H1 (cell line): Measurements from ENCODE around the gene BCL2L13. TPM values are rescaled to one million over a fixed set of nuclear protein-coding genes. Genes with fewer than 3 reads are reported as not detected.

Experiments
- CTCF ChIA-PET: fragments of 300-600 bp; sonication (Branson Sonifier 250); formaldehyde crosslinking; loops from one replicate; lab custom pipeline; 2021; ENCODE audit not compliant: partially characterized antibody; lab: Charles Lee
- POLR2A ChIA-PET: fragments of 300-600 bp; sonication (Branson Sonifier 250); formaldehyde crosslinking; loops from one replicate; lab custom pipeline; 2021; ENCODE audit warnings: inconsistent platforms; ENCODE audit not compliant: partially characterized antibody; lab: Charles Lee
- DNase-seq, 2 experiments: peaks; one replicate each; pipeline versions ENCODE4 v3.0.0 to v3.0.0-alpha.2; 2010 to 2022; ENCODE audit warnings: low spot score in 2 of 2, low read depth in 1 of 2, mixed read lengths in 1 of 2
- FAIRE-seq: peaks from 2 replicates; lab custom pipeline; 2011; peaks lifted over from hg19 to GRCh38; lab: Jason Lieb, UNC
- H2AFZ ChIP-seq: 2 replicates; pipeline ENCODE4 v1.8.1; 2012; ENCODE audit warnings: low read length, inconsistent platforms
- H2AK5ac ChIP-seq: 2 replicates; pipeline ENCODE4 v1.6.1; 2013; ENCODE audit warnings: low read depth, low read length
- H2BK120ac ChIP-seq: replicated peaks from 2 replicates; pipeline ENCODE3; 2013; ENCODE audit warnings: low read depth, low read length, inconsistent platforms
- H2BK12ac ChIP-seq: 2 replicates; pipeline ENCODE4 v1.6.1; 2013; ENCODE audit warnings: low read depth, low read length
- H2BK15ac ChIP-seq: 2 replicates; pipeline ENCODE4 v1.6.1; 2013; ENCODE audit warnings: low read length
- H2BK20ac ChIP-seq: 2 replicates; pipeline ENCODE4 v1.6.1; 2013; ENCODE audit warnings: low read length
- H2BK5ac ChIP-seq: 2 replicates; pipeline ENCODE4 v1.6.1; 2013; ENCODE audit warnings: low read depth, low read length
- H3K14ac ChIP-seq: 2 replicates; pipeline ENCODE4 v1.6.1; 2013; ENCODE audit warnings: inconsistent platforms; ENCODE audit not compliant: insufficient read length
- H3K18ac ChIP-seq: 2 replicates; pipeline ENCODE4 v1.6.1; 2013; ENCODE audit warnings: low read length; ENCODE audit errors: extremely low read depth
- H3K23ac ChIP-seq: 2 replicates; pipeline ENCODE4 v1.6.1; 2013; ENCODE audit warnings: inconsistent platforms; ENCODE audit not compliant: insufficient read length
- H3K23me2 ChIP-seq: 2 replicates; pipeline ENCODE4 v1.6.1; 2013; ENCODE audit warnings: low read depth, low read length
- H3K27ac ChIP-seq: 2 replicates; pipeline ENCODE4 v1.6.1; 2011; ENCODE audit warnings: low read depth, low read length, inconsistent platforms
- H3K27me3 ChIP-seq, 4 experiments: replicated peaks in 1 of 4; 1 replicate in 1 of 4; 2 replicates in 3 of 4; pipeline versions ENCODE4 v1.6.1 to v1.8.1; 2011 to 2013; ENCODE audit warnings: low read length in 3 of 4, mild to moderate bottlenecking in 3 of 4, inconsistent platforms in 2 of 4, mixed read lengths in 2 of 4, moderate library complexity in 1 of 4; ENCODE audit not compliant: control insufficient read depth in 3 of 4, insufficient read depth in 3 of 4; ENCODE audit errors: extremely low read depth in 1 of 4
- H3K36me3 ChIP-seq, 4 experiments: 2 replicates each; pipeline versions ENCODE4 v1.6.1 to v1.8.1; 2011 to 2013; ENCODE audit warnings: mild to moderate bottlenecking in 4 of 4, low read length in 3 of 4, moderate library complexity in 2 of 4, control low read depth in 1 of 4, inconsistent platforms in 1 of 4; ENCODE audit not compliant: insufficient read depth in 4 of 4, control insufficient read depth in 2 of 4
- H3K4ac ChIP-seq: replicated peaks from 2 replicates; pipeline ENCODE3; 2013; ENCODE audit warnings: low read length, low read depth, mixed read lengths, inconsistent platforms; ENCODE audit not compliant: insufficient read length
- H3K4me1 ChIP-seq, 4 experiments: replicated peaks in 1 of 4; 1 replicate in 1 of 4; 2 replicates in 3 of 4; pipeline versions ENCODE4 v1.6.1 to v1.8.1; 2011 to 2013; ENCODE audit warnings: low read length in 3 of 4, inconsistent platforms in 2 of 4, mixed read lengths in 1 of 4; ENCODE audit not compliant: insufficient read depth in 4 of 4, control insufficient read depth in 3 of 4
- H3K4me2 ChIP-seq, 2 experiments: 2 replicates each; pipeline versions ENCODE4 v1.6.1 to v1.8.1; 2011 to 2013; ENCODE audit warnings: low read depth in 2 of 2, low read length in 2 of 2, control low read depth in 1 of 2, inconsistent platforms in 1 of 2, mild to moderate bottlenecking in 1 of 2; ENCODE audit not compliant: insufficient read depth in 1 of 2
- H3K4me3 ChIP-seq, 4 experiments: fragments of 200-600, 300-600 bp in 1 of 4; sonication (generic), shearing (Covaris generic), sonication (Bioruptor Twin) in 1 of 4; 2 replicates each; pipeline versions ENCODE4 v1.5.1 to v1.8.1; 2011 to 2016; ENCODE audit warnings: low read length in 4 of 4, low read depth in 3 of 4, control low read depth in 2 of 4, inconsistent platforms in 2 of 4, mild to moderate bottlenecking in 2 of 4, mixed read lengths in 1 of 4, moderate library complexity in 1 of 4; ENCODE audit not compliant: insufficient read depth in 2 of 4; ENCODE audit errors: extremely low read depth in 1 of 4
- H3K56ac ChIP-seq: replicated peaks from 2 replicates; pipeline ENCODE3; 2013; ENCODE audit warnings: low read depth, mild to moderate bottlenecking, mixed read lengths, low read length, inconsistent platforms; ENCODE audit not compliant: insufficient read length
- H3K79me1 ChIP-seq: 2 replicates; pipeline ENCODE4 v1.6.1; 2013; ENCODE audit warnings: low read depth, low read length, control low read depth
- H3K79me2 ChIP-seq, 2 experiments: 2 replicates each; pipeline versions ENCODE4 v1.6.1 to v1.8.1; 2012 to 2013; ENCODE audit warnings: low read length in 2 of 2, mild to moderate bottlenecking in 2 of 2, inconsistent platforms in 1 of 2; ENCODE audit not compliant: insufficient read depth in 2 of 2, control insufficient read depth in 1 of 2
- H3K9ac ChIP-seq, 4 experiments: replicated peaks in 1 of 4; 1 replicate in 1 of 4; 2 replicates in 3 of 4; pipeline versions ENCODE4 v1.6.1 to v1.8.1; 2011 to 2013; ENCODE audit warnings: low read depth in 3 of 4, low read length in 3 of 4, control low read depth in 2 of 4, mild to moderate bottlenecking in 2 of 4, moderate library complexity in 2 of 4, inconsistent platforms in 1 of 4; ENCODE audit errors: extremely low read depth in 1 of 4
- H3K9me3 ChIP-seq, 2 experiments: 2 replicates each; pipeline versions ENCODE4 v1.6.1 to v1.8.1; 2012 to 2013; ENCODE audit warnings: mild to moderate bottlenecking in 2 of 2, moderate library complexity in 2 of 2, control low read depth in 1 of 2, inconsistent platforms in 1 of 2, low read depth in 1 of 2, low read length in 1 of 2, mixed read lengths in 1 of 2; ENCODE audit not compliant: insufficient read depth in 2 of 2
- H4K20me1 ChIP-seq, 2 experiments: replicated peaks in 1 of 2; 2 replicates each; pipeline versions ENCODE3 to v1.8.1; 2011 to 2013; ENCODE audit warnings: inconsistent platforms in 2 of 2, low read length in 2 of 2, mild to moderate bottlenecking in 1 of 2; ENCODE audit not compliant: insufficient read depth in 2 of 2, control insufficient read depth in 1 of 2
- H4K5ac ChIP-seq: 2 replicates; pipeline ENCODE4 v1.6.1; 2013; ENCODE audit warnings: low read length, low read depth, mixed read lengths, inconsistent platforms; ENCODE audit not compliant: insufficient read length
- H4K8ac ChIP-seq: 2 replicates; pipeline ENCODE4 v1.8.0; 2013; ENCODE audit warnings: mild to moderate bottlenecking, moderate library complexity, low read length, inconsistent platforms; ENCODE audit not compliant: insufficient read depth; ENCODE audit errors: extremely low read depth
- H4K91ac ChIP-seq: replicated peaks from 2 replicates; pipeline ENCODE3; 2013; ENCODE audit warnings: low read length, mixed read lengths, inconsistent platforms; ENCODE audit not compliant: insufficient read length
- TAF1 ChIP-seq: IDR thresholded peaks from 2 replicates; pipeline ENCODE4 v1.6.1; 2011; ENCODE audit warnings: mild to moderate bottlenecking, low read depth, low read length
- WGBS, 2 experiments: shearing (Covaris generic) in 1 of 2; methylation state at CpG; one replicate each; pipeline versions ENCODE4 v1.1.6 to v1.1.7; 2013 to 2015; ENCODE audit warnings: low lambda C conversion rate in 2 of 2, mixed read lengths in 2 of 2, inconsistent platforms in 1 of 2, low coverage in 1 of 2, missing lambda C conversion rate in 1 of 2; ENCODE audit not compliant: insufficient replicate concordance in 2 of 2, insufficient coverage in 1 of 2, insufficient read length in 1 of 2; ENCODE audit errors: extremely low coverage in 1 of 2, missing lambda C conversion rate in 1 of 2; 5-methylcytosine and 5-hydroxymethylcytosine counted together
- polyA plus RNA-seq, 7 experiments: library from polyadenylated mRNA; depleted of rRNA in 3 of 7; stranded (reverse) in 5 of 7; unstranded in 2 of 7; fragments of >200 nt in 5 of 7; fragments of 200-250 nt in 2 of 7; gene quantifications; 1 replicate in 5 of 7; 2 replicates in 1 of 7; 4 replicates in 1 of 7; pipeline versions ENCODE4 v1.2.1 to v1.2.3, GENCODE V29; 2011 to 2013; ENCODE audit warnings: missing spikeins in 2 of 7, mixed read lengths in 2 of 7
- total RNA-seq: library from RNA; stranded (reverse); fragmentation: NEBNext Ultra II Directional; extraction: Animal tissue kit (Norgen Biotek cat#: 25700); gene quantifications from 2 replicates; pipeline ENCODE4 v1.2.1, GENCODE V29; 2021
- TF ChIP-seq, protein P1 (sequence below), 3 experiments: IDR thresholded peaks; 1 replicate in 2 of 3; 2 replicates in 1 of 3; pipeline versions ENCODE4 v1.5.1 to v1.6.1; 2011; ENCODE audit warnings: low read length in 3 of 3, mild to moderate bottlenecking in 3 of 3, inconsistent platforms in 2 of 3, low read depth in 1 of 3, moderate library complexity in 1 of 3; ENCODE audit not compliant: insufficient read depth in 1 of 3; ENCODE audit errors: control extremely low read depth in 1 of 3

BCL2L13 gene
- total and polyA plus RNA-seq, 2 of the 8 experiments (the other 6 are each of a cell fraction or from before 2014, with no cell fraction given): 20.7 to 35.0 TPM

DNA sequence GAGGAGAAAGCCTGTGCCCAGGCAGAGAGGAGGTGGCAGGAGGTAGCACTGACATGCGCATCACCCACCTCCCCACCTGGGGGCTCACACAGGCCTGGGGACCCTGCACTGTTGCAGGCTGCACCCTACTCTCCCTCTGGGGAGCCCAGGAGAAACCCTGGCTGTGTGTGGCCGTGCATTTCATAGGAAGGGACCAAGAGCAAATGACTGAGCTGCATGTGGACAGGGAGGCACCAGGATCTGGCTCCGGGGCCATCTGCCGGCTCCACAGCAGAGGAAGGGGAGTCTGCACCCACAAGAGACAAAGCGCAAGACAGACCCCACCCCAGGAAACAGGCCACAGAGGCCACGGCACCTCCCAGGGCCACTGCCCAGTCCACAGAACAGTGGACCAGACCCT lies 113.0 kb downstream of the BCL2L13 start:
- ChIA-PET CTCF (interaction anchor here (0.6 to 8.4 kb wide), 13 partner anchors 9 to 325 kb away, joined by 3 to 93 read pairs (median 3); no protein-coding TSS in a partner anchor), POLR2A (interaction anchor here (1.2 to 1.5 kb wide), 2 partner anchors 16 to 21 kb away, joined by 3 to 4 read pairs; no protein-coding TSS in a partner anchor)
- Histone ChIP-seq H3K36me3 (no peaks in the 10 kb centered on the region), H3K4me2 (no peak overlapping the region), H3K4me1 (no peaks in the 10 kb centered on the region; a peak in 2 of 7 replicates), H3K27me3 (no peaks in the 10 kb centered on the region), H3K23ac (no peak overlapping the region), H2BK120ac (no peak overlapping the region), H2AK5ac (no peak overlapping the region), H3K56ac (no peak overlapping the region), H3K9me3 (no peaks in the 10 kb centered on the region), H4K8ac (no peak overlapping the region), H3K27ac (no peak overlapping the region), H3K23me2 (peaks cover 2% of the 10 kb centered on the region; the same call in 1 of the 2 replicates), H3K79me1 (peaks cover 8% of the 10 kb centered on the region; the same call in 1 of the 2 replicates), H2AFZ (no peak overlapping the region), H4K91ac (no peak overlapping the region), H4K5ac (no peak overlapping the region), H3K79me2 (peaks cover 0 to 3% of the 10 kb centered on the region in 2 experiments; a peak in 2 of 4 replicates), H2BK5ac (no peak overlapping the region), H3K9ac (no peak overlapping the region), H2BK12ac (no peak overlapping the region), H2BK20ac (no peak overlapping the region), H3K14ac (no peak overlapping the region), H2BK15ac (no peak overlapping the region), H3K4ac (no peak overlapping the region), H4K20me1 (peaks cover 0 to 3% of the 10 kb centered on the region in 2 experiments), H3K18ac (no peak overlapping the region), H3K4me3 (no peak overlapping the region)
- FAIRE-seq (no peak), DNase-seq (no peak)
- 78% methylated on average over 6 of the region's 6 CpGs; no CpG with 5 or more reads in 1 of the 2 experiments for WGBS, 2 experiments
- TF ChIP-seq, protein P1, sequence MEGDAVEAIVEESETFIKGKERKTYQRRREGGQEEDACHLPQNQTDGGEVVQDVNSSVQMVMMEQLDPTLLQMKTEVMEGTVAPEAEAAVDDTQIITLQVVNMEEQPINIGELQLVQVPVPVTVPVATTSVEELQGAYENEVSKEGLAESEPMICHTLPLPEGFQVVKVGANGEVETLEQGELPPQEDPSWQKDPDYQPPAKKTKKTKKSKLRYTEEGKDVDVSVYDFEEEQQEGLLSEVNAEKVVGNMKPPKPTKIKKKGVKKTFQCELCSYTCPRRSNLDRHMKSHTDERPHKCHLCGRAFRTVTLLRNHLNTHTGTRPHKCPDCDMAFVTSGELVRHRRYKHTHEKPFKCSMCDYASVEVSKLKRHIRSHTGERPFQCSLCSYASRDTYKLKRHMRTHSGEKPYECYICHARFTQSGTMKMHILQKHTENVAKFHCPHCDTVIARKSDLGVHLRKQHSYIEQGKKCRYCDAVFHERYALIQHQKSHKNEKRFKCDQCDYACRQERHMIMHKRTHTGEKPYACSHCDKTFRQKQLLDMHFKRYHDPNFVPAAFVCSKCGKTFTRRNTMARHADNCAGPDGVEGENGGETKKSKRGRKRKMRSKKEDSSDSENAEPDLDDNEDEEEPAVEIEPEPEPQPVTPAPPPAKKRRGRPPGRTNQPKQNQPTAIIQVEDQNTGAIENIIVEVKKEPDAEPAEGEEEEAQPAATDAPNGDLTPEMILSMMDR (IDR thresholded peaks at IDR 0.05; ENCODE audit: control extremely low read depth in 1 of 3, insufficient read depth in 1 of 3, low read depth in 1 of 3, low read length in 3 of 3): peak in 1 of 3 experiments; percentile 7; a peak in 1 of 4 replicates
- no peak for TF ChIP-seq TAF1
